ENCODE data around the gene DAB2IP. TPM values are rescaled to one million over a fixed set of nuclear protein-coding genes. Genes with fewer than 3 reads are reported as not detected.
A peak's percentile ranks its signal among the peaks of the same experiment; 100 is the strongest.

Gene DAB2IP
- total and polyA plus RNA-seq, 5 donors from 2014 or later: not detected

DNA sequence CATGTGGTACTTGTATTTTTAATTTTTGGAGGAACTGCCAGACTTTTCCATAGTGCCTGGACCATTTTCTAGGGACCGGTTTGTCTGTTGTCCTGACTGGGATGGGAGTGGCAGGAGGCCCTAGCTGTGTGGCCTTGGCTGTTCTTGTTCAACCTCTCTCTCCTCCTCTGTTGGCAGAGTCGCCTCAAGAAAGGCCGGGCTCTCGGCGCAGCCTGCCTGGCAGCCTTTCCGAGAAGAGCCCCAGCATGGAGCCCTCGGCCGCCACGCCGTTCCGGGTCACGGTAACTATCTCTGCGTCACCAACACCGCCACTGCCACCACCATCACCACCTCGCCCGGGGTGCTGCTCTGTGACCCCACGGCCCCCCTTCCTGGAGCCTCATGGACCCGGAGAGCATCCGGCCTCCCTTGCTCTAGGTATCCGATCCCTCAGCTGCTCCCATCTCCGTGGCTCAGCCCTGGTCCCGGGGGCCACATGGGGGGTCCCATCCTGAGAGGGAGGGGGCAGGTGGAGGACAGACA, 27.1 kb downstream of the DAB2IP start:
- Mint-ChIP-seq H3K4me3 (no peak overlapping the region), H3K36me3 (no peaks in the 10 kb centered on the region), H3K27ac (no peak overlapping the region), H3K9me3 (peaks cover 0 to 1% (median 0%) of the 10 kb centered on the region in 7 donors), H3K27me3 (peaks cover 12% of the 10 kb centered on the region), H3K4me1 (peaks cover 0 to 1% (median 0%) of the 10 kb centered on the region in 4 donors)
- Histone ChIP-seq H3K9me3 (ENCODE audit: control insufficient read depth in 2 of 2, low read length in 2 of 2) (no peaks in the 10 kb centered on the region), H3K4me3 (ENCODE audit: low read depth, low read length) (no peak overlapping the region), H3K27ac (ENCODE audit: insufficient read depth, low read length, poor library complexity, severe bottlenecking) (no peak overlapping the region), H3K36me3 (ENCODE audit: control insufficient read depth, insufficient read depth, low read length) (no peaks in the 10 kb centered on the region), H3K27me3 (ENCODE audit: control insufficient read depth, insufficient read depth, low read length) (no peaks in the 10 kb centered on the region), H3K4me1 (ENCODE audit: control insufficient read depth, insufficient read depth, low read length, poor library complexity, severe bottlenecking) (no peaks in the 10 kb centered on the region)
- ATAC-seq (ENCODE audit: low read depth in 2 of 2): no peak
- no peak for DNase-seq

DNA sequence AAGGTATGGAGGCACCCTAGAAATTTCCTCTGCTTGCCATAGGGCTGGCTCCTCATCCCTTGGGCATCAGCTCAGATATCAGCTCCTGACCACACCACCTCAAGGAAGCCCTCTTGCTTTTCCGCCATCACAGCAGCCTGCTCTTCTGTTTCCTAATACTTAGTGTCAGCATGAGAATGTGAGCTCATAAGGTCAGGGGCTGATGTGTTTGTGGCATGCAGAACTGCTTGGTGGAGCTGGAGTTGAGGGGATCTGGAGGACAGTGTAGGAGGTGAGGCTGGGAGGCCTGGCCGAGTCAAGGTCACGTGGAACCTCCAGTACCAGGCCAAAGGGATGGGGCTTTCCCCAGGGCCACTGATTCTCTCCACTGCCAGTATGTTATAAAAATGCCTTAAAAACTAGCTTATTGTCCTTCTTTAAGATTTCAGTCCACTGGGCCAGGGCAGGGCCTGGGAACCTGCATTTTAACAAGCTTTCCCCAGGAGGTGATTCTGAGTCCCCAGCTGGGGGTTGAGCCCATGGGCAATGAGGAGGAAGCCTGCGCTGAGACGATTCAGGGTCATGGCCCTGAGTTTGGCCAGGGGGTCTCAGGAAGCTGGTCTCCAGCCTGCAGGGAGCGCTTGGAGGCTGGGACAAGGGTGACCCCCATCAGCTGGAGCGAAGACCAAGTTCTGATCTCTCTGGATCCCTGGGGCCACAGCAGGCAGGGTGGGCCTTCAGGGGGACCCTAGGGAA, 28.6 kb downstream of the DAB2IP start:
- peaks cover 9% of the 10 kb centered on the region for H3K27me3 Mint-ChIP-seq
- Histone ChIP-seq H3K4me3 (ENCODE audit: low read depth, low read length) (no peak overlapping the region), H3K27ac (ENCODE audit: insufficient read depth, low read length, poor library complexity, severe bottlenecking) (no peak overlapping the region), H3K36me3 (ENCODE audit: control insufficient read depth, insufficient read depth, low read length) (no peaks in the 10 kb centered on the region), H3K4me1 (ENCODE audit: control insufficient read depth, insufficient read depth, low read length, poor library complexity, severe bottlenecking) (no peaks in the 10 kb centered on the region), H3K9me3 (ENCODE audit: control insufficient read depth in 2 of 2, low read length in 2 of 2) (no peaks in the 10 kb centered on the region), H3K27me3 (ENCODE audit: control insufficient read depth, insufficient read depth, low read length) (no peaks in the 10 kb centered on the region)
- H3K4me3 Mint-ChIP-seq: no peak overlapping the region
- H3K4me1 Mint-ChIP-seq: peaks cover 0 to 1% (median 0%) of the 10 kb centered on the region in 4 donors
- no peak for ATAC-seq (ENCODE audit: low read depth in 2 of 2)
- no peak overlapping the region for H3K27ac Mint-ChIP-seq
- no peak for DNase-seq
- H3K9me3 Mint-ChIP-seq: peaks cover 0 to 1% (median 0%) of the 10 kb centered on the region in 7 donors
- no peaks in the 10 kb centered on the region for H3K36me3 Mint-ChIP-seq

DNA sequence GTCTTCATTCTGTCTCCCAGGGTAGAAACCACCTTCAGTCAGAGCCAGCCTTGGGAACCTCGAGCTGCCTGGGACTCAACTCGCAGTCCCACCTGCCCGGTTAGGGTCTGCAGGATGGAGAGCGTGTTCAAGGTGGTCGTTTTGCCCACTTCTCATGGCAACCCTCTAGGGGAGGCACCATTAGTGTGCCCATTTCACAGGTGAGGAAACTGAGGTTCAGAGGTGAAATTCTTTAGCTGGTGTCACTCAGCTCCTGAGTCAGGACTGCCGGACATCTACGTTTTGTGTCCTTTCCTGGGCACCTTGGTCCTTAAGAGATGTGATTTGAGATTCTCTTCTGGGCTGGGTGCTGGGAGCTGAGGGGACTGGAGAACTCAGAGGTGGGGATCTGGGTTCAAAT, 30.0 kb downstream of the DAB2IP start:
- Mint-ChIP-seq H3K9me3 (no peaks in the 10 kb centered on the region), H3K36me3 (no peaks in the 10 kb centered on the region), H3K27ac (no peak overlapping the region), H3K4me1 (peaks cover 0 to 1% (median 0%) of the 10 kb centered on the region in 4 donors), H3K4me3 (no peak overlapping the region), H3K27me3 (peaks cover 4% of the 10 kb centered on the region)
- Histone ChIP-seq H3K27ac (ENCODE audit: insufficient read depth, low read length, poor library complexity, severe bottlenecking) (no peak overlapping the region), H3K9me3 (ENCODE audit: control insufficient read depth in 2 of 2, low read length in 2 of 2) (no peaks in the 10 kb centered on the region), H3K27me3 (ENCODE audit: control insufficient read depth, insufficient read depth, low read length) (no peaks in the 10 kb centered on the region), H3K4me3 (ENCODE audit: low read depth, low read length) (no peak overlapping the region), H3K4me1 (ENCODE audit: control insufficient read depth, insufficient read depth, low read length, poor library complexity, severe bottlenecking) (no peaks in the 10 kb centered on the region), H3K36me3 (ENCODE audit: control insufficient read depth, insufficient read depth, low read length) (no peaks in the 10 kb centered on the region)
- no peak for ATAC-seq (ENCODE audit: low read depth in 2 of 2)
- no peak for DNase-seq

DNA sequence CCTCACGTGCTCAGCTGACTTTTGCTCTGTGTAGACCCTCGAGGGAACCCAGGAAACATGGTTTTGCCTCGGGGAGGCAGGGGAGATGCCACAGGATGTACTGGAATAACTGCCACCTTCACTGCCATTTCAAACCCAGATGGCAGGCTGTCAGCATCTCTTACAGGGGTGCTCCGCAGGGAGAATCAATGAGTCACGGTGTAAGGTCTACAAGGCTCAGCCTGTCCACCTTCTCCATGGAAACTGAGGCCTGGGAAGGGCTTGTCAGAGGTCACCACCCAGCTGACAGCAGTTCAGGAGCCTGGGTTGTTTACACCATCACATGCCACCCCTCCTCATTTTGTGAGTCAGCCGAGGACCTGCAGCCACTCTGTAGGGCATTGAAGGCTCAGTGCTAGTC, 30.8 kb downstream of the DAB2IP start:
- Mint-ChIP-seq H3K9me3 (no peaks in the 10 kb centered on the region), H3K4me1 (peaks cover 0 to 1% (median 0%) of the 10 kb centered on the region in 4 donors), H3K4me3 (no peak overlapping the region), H3K27me3 (peaks cover 4% of the 10 kb centered on the region), H3K36me3 (no peaks in the 10 kb centered on the region), H3K27ac (no peak overlapping the region)
- H3K4me1 ChIP-seq (ENCODE audit: control insufficient read depth, insufficient read depth, low read length, poor library complexity, severe bottlenecking): no peaks in the 10 kb centered on the region
- ATAC-seq (ENCODE audit: low read depth in 2 of 2) (no peak), DNase-seq (no peak)
- no peaks in the 10 kb centered on the region for H3K27me3 ChIP-seq (ENCODE audit: control insufficient read depth, insufficient read depth, low read length)
- H3K27ac ChIP-seq (ENCODE audit: insufficient read depth, low read length, poor library complexity, severe bottlenecking): no peak overlapping the region
- no peak overlapping the region for H3K4me3 ChIP-seq (ENCODE audit: low read depth, low read length)
- H3K36me3 ChIP-seq (ENCODE audit: control insufficient read depth, insufficient read depth, low read length): no peaks in the 10 kb centered on the region
- H3K9me3 ChIP-seq (ENCODE audit: control insufficient read depth in 2 of 2, low read length in 2 of 2): no peaks in the 10 kb centered on the region

DNA sequence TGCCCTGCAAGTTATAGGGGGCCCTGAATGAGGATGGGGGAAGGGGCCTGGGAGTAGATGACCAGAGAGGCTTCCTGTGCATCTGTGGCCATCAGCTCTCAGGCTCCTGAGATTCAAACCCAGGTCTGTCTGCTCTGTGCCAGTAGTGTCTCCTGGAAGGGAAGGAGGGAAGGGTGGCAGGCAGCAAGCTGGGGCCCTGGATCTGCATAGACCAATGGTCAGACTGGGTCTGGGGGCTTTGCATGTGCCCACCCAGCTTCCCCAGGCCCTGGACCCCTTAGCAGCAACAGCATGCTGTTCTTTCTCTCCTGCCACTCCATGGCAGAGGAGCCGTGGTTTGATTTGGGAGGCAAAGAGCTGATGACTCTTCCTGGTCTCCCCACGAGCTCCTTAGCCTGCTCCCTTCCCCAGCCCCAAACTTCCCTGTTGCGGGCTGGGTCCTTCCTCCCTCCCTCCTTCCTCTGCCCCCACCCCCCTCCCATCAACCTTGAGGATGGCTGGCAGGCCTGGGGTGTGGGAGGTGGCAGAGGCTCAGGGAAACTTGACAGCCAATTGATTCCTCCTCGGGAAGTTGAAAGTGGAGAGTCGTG, 31.6 kb downstream of the DAB2IP start:
- no peak overlapping the region for H3K4me3 ChIP-seq (ENCODE audit: low read depth, low read length)
- Mint-ChIP-seq H3K9me3 (no peaks in the 10 kb centered on the region), H3K4me3 (no peak overlapping the region), H3K27me3 (peaks cover 4% of the 10 kb centered on the region), H3K27ac (no peak overlapping the region), H3K4me1 (peaks cover 0 to 1% (median 0%) of the 10 kb centered on the region in 4 donors), H3K36me3 (no peaks in the 10 kb centered on the region)
- no peak for DNase-seq
- H3K27ac ChIP-seq (ENCODE audit: insufficient read depth, low read length, poor library complexity, severe bottlenecking): no peak overlapping the region
- no peaks in the 10 kb centered on the region for H3K27me3 ChIP-seq (ENCODE audit: control insufficient read depth, insufficient read depth, low read length)
- no peaks in the 10 kb centered on the region for H3K36me3 ChIP-seq (ENCODE audit: control insufficient read depth, insufficient read depth, low read length)
- no peaks in the 10 kb centered on the region for H3K4me1 ChIP-seq (ENCODE audit: control insufficient read depth, insufficient read depth, low read length, poor library complexity, severe bottlenecking)
- ATAC-seq (ENCODE audit: low read depth in 2 of 2): no peak
- no peaks in the 10 kb centered on the region for H3K9me3 ChIP-seq (ENCODE audit: control insufficient read depth in 2 of 2, low read length in 2 of 2)

DNA sequence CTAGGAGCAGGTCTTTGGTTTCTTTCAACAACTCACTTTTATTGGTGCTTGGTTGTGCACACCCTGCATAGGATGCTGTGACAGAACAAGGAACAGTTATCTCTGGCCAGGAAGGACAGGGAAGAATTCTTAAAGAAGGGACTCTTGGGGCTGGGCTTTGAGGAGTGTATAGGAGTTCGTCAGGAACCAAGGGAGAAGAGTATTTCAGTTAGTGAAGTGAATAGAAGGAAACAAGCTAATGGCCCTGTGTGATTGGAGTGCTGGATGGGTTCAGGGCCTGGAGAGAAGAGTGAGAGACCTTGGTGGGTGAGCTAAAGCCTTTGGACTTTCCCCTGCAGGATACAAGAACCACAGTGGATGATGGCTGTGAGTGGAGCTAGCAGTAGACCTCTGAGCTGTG, 32.2 kb downstream of the DAB2IP start:
- Mint-ChIP-seq H3K27ac (no peak overlapping the region), H3K27me3 (peaks cover 4% of the 10 kb centered on the region), H3K36me3 (no peaks in the 10 kb centered on the region), H3K4me1 (peaks cover 0 to 1% (median 0%) of the 10 kb centered on the region in 4 donors), H3K9me3 (no peaks in the 10 kb centered on the region), H3K4me3 (no peak overlapping the region)
- no peaks in the 10 kb centered on the region for H3K36me3 ChIP-seq (ENCODE audit: control insufficient read depth, insufficient read depth, low read length)
- no peaks in the 10 kb centered on the region for H3K9me3 ChIP-seq (ENCODE audit: control insufficient read depth in 2 of 2, low read length in 2 of 2)
- no peak overlapping the region for H3K27ac ChIP-seq (ENCODE audit: insufficient read depth, low read length, poor library complexity, severe bottlenecking)
- ATAC-seq (ENCODE audit: low read depth in 2 of 2) (no peak), DNase-seq (no peak)
- H3K4me3 ChIP-seq (ENCODE audit: low read depth, low read length): no peak overlapping the region
- H3K27me3 ChIP-seq (ENCODE audit: control insufficient read depth, insufficient read depth, low read length): no peaks in the 10 kb centered on the region
- H3K4me1 ChIP-seq (ENCODE audit: control insufficient read depth, insufficient read depth, low read length, poor library complexity, severe bottlenecking): no peaks in the 10 kb centered on the region

DNA sequence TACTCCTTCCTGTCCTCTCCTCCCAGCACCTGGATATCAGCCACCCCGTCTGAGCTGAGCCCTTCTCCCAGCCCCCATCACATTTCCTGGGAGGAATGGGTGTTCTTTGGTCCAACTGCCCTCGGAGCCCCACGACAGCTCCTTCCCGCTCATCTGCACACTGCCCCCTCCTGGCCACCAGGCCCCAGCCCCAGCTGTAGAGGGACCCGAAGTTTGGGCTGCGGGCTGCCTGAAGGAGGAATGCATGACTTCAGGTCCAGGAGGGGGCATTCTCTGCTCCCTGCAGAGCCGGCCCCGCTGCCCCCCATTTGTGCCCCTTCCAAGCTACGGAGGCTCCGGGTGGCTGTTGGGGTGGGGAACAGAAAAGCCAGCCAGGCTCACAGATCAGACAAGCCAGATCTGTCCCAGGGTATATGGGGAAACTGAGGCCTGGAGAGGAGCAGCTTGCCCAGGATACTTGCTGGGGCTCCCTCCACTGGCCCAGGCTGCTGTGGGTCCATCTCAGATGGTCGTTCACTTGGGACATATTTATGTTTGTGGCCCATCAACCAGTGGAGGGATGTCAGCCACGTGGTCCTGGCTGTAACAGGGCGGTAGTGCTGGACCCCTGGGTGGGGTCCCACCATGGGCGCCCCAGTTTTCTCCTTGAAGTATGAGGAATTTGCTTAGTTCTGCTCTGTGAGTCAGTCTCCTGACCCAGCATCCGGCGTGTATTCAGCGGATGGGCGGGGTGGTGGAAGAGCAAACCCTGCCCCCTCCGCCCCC, 33.1 kb downstream of the DAB2IP start:
- H3K36me3 Mint-ChIP-seq: no peaks in the 10 kb centered on the region
- DNase-seq: peak in 1 of 3 donors; percentile 9

More for the DNA sequence above, 33.1 kb downstream of the DAB2IP start:
- H3K4me1 ChIP-seq (ENCODE audit: control insufficient read depth, insufficient read depth, low read length, poor library complexity, severe bottlenecking): no peaks in the 10 kb centered on the region
- Mint-ChIP-seq H3K4me1 (peaks cover 0 to 1% (median 0%) of the 10 kb centered on the region in 4 donors), H3K9me3 (no peaks in the 10 kb centered on the region), H3K27me3 (peaks cover 4% of the 10 kb centered on the region), H3K27ac (no peak overlapping the region), H3K4me3 (no peak overlapping the region)
- no peak for ATAC-seq (ENCODE audit: low read depth in 2 of 2)
- no peaks in the 10 kb centered on the region for H3K36me3 ChIP-seq (ENCODE audit: control insufficient read depth, insufficient read depth, low read length)
- H3K27me3 ChIP-seq (ENCODE audit: control insufficient read depth, insufficient read depth, low read length): no peaks in the 10 kb centered on the region
- no peak overlapping the region for H3K27ac ChIP-seq (ENCODE audit: insufficient read depth, low read length, poor library complexity, severe bottlenecking)
- H3K9me3 ChIP-seq (ENCODE audit: control insufficient read depth in 2 of 2, low read length in 2 of 2): no peaks in the 10 kb centered on the region
- H3K4me3 ChIP-seq (ENCODE audit: low read depth, low read length): no peak overlapping the region

All from CD4-positive, CD25-positive, alpha-beta regulatory T cell (primary cell).